Stimulated activated CD8-positive, alpha-beta memory T cell treated with anti-CD3 and anti-CD28 coated beads, Interleukin-7, amount 100 ng/mL, for 1 hour (primary cell): ENCODE data around the gene TCFL5.

ENCODE experiments used
- DNase-seq, 2 donors: peaks; one replicate each; pipeline ENCODE4 v3.0.0-alpha.2; 2020; ENCODE audit warnings: low read depth in 2 of 2

The TCFL5 gene

GRCh38 chr20:62861726-62862336 is at the start of gene TCFL5:
TCFL5 (minus strand) TSS chr20:62861822; CDS start chr20:62861670, 152 bp downstream.
- DNase-seq: peak; percentile 91 to 95

- DNase-seq: no peak
Observed at GRCh38 chr20:62910777-62911497, 49.3 kb upstream of the TCFL5 start.

GRCh38 chr20:62910217-62910766 is 48.7 kb upstream of the TCFL5 start:
- no peak for DNase-seq

- no peak for DNase-seq
Observed at GRCh38 chr20:62908971-62909791, 47.6 kb upstream of the TCFL5 start.

GRCh38 chr20:62907384-62908317 is 46.0 kb upstream of the TCFL5 start:
- DNase-seq: no peak

GRCh38 chr20:62906647-62907375 is 45.2 kb upstream of the TCFL5 start:
- DNase-seq: no peak

- DNase-seq: no peak
Observed at GRCh38 chr20:62906209-62906608, 44.6 kb upstream of the TCFL5 start.

- no peak for DNase-seq
Observed at GRCh38 chr20:62905536-62906117, 44.0 kb upstream of the TCFL5 start.

GRCh38 chr20:62902926-62903615 is 41.4 kb upstream of the TCFL5 start:
- no peak for DNase-seq

GRCh38 chr20:62901891-62902290 is 40.3 kb upstream of the TCFL5 start:
- no peak for DNase-seq

- no peak for DNase-seq
Observed at GRCh38 chr20:62900692-62901584, 39.3 kb upstream of the TCFL5 start.

- peak; percentile 55 to 62 for DNase-seq
Observed at GRCh38 chr20:62900052-62900691, 38.5 kb upstream of the TCFL5 start.

- no peak for DNase-seq
Observed at GRCh38 chr20:62899633-62900051, 38.0 kb upstream of the TCFL5 start.

- DNase-seq: no peak
Observed at GRCh38 chr20:62898970-62899632, 37.5 kb upstream of the TCFL5 start.

- DNase-seq: no peak
Observed at GRCh38 chr20:62898093-62898964, 36.7 kb upstream of the TCFL5 start.

- no peak for DNase-seq
Observed at GRCh38 chr20:62897666-62898065, 36.0 kb upstream of the TCFL5 start.
